Ectodermal cell (in vitro differentiated cells): ENCODE data around the gene SPEF2. TPM values are rescaled to one million over a fixed set of nuclear protein-coding genes. Genes with fewer than 3 reads are reported as not detected.

ENCODE experiments used
- H3K27ac ChIP-seq: 2 replicates; pipeline ENCODE4 v1.7.0; 2013; ENCODE audit warnings: mild to moderate bottlenecking, low read depth, low read length; ENCODE audit not compliant: insufficient read depth, poor library complexity, severe bottlenecking
- H3K27me3 ChIP-seq: 2 replicates; pipeline ENCODE4 v1.7.0; 2013; ENCODE audit warnings: mild to moderate bottlenecking, low read length; ENCODE audit not compliant: insufficient read depth, control insufficient read depth, poor library complexity, severe bottlenecking
- H3K36me3 ChIP-seq: one replicate; pipeline ENCODE4 v1.7.0; 2013; ENCODE audit warnings: low read length; ENCODE audit not compliant: control insufficient read depth, insufficient read depth
- H3K4me1 ChIP-seq: one replicate; pipeline ENCODE4 v1.7.0; 2013; ENCODE audit warnings: low read length; ENCODE audit not compliant: control insufficient read depth, insufficient read depth
- H3K4me3 ChIP-seq: 2 replicates; pipeline ENCODE4 v1.7.0; 2013; ENCODE audit warnings: low read depth, low read length, control low read depth; ENCODE audit not compliant: insufficient read depth
- H3K9me3 ChIP-seq: 2 replicates; pipeline ENCODE4 v1.7.0; 2013; ENCODE audit warnings: mild to moderate bottlenecking, low read length, moderate library complexity; ENCODE audit not compliant: control insufficient read depth
- WGBS, 2 experiments: methylation state at CpG; one replicate each; pipeline ENCODE4 v1.1.7; 2013; ENCODE audit warnings: missing lambda C conversion rate in 2 of 2; 5-methylcytosine and 5-hydroxymethylcytosine counted together
- polyA plus RNA-seq, 4 experiments: library from polyadenylated mRNA; stranded (reverse); fragments of 50-300 nt; gene quantifications; one replicate each; pipeline ENCODE4 v1.2.3, GENCODE V29; 2013

SPEF2 gene, protein sequence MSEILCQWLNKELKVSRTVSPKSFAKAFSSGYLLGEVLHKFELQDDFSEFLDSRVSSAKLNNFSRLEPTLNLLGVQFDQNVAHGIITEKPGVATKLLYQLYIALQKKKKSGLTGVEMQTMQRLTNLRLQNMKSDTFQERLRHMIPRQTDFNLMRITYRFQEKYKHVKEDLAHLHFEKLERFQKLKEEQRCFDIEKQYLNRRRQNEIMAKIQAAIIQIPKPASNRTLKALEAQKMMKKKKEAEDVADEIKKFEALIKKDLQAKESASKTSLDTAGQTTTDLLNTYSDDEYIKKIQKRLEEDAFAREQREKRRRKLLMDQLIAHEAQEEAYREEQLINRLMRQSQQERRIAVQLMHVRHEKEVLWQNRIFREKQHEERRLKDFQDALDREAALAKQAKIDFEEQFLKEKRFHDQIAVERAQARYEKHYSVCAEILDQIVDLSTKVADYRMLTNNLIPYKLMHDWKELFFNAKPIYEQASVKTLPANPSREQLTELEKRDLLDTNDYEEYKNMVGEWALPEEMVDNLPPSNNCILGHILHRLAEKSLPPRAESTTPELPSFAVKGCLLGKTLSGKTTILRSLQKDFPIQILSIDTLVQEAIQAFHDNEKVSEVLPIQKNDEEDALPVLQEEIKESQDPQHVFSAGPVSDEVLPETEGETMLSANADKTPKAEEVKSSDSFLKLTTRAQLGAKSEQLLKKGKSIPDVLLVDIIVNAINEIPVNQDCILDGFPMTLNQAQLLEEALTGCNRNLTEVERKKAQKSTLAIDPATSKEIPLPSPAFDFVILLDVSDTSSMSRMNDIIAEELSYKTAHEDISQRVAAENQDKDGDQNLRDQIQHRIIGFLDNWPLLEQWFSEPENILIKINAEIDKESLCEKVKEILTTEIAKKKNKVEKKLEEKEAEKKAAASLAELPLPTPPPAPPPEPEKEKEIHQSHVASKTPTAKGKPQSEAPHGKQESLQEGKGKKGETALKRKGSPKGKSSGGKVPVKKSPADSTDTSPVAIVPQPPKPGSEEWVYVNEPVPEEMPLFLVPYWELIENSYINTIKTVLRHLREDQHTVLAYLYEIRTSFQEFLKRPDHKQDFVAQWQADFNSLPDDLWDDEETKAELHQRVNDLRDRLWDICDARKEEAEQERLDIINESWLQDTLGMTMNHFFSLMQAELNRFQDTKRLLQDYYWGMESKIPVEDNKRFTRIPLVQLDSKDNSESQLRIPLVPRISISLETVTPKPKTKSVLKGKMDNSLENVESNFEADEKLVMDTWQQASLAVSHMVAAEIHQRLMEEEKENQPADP (N-terminal part only)
- 4.8 TPM for polyA plus RNA-seq (2013, experiment 1 of 4)
- polyA plus RNA-seq (2013, experiment 2 of 4): 4.5 TPM
- 5.4 TPM for polyA plus RNA-seq (2013, experiment 3 of 4)
- polyA plus RNA-seq (2013, experiment 4 of 4): 4.3 TPM

DNA sequence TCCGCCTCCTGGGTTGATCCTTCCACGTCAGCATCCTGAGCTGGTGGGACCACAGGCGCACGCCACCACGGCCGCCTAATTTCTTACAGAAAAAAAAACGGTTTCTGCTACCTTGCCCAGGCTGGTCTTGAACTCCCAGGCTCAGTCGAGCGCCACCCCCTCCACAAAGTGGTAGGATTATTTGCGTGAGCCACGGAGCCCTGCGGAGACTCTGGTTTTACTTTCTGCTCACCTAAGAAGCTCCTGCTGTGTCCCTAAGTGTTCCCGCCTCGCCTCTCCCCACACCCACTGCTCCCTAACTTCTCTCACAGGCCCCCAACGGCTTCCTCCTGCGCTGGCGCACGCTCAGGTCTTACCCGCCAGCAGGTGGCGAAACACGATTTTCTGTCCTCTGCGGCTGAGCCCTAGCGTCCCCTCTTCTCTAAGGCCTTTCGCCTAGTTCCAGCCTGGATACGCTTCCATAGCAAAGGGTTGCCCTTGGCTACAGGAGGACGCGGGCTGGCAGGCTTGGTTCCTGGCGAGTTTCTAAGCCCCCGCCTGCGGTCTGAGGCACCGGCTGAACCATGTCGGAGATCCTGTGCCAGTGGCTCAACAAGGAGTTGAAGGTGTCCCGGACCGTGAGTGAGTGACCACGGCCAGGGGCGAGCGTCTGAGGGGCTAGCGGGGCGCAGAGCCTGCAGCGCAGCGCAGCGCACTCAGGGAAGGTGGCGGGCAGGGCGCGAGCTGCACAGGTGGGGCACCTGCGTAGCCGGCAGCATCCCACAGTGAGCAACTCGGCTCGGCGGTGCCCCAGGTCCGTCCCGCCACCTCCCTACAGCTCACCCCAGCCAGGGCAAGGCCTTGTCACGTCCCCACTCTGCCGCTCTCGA is at the start of gene SPEF2:
TSS of gene SPEF2 (plus strand) at position 429 of the 869 bp plus-strand sequence. CDS start at position 564, 135 bp downstream.
- WGBS, 2 experiments: 4% methylated on average over 55 of the region's 55 CpGs
- Histone ChIP-seq H3K27me3 (peaks cover 25% of the 10 kb centered on the region), H3K36me3 (no peaks in the 10 kb centered on the region), H3K9me3 (no peaks in the 10 kb centered on the region), H3K4me1 (no peaks in the 10 kb centered on the region), H3K4me3 (peak within 1 kb of the TSS; percentile 81), H3K27ac (no peak within 1 kb of the TSS)

DNA sequence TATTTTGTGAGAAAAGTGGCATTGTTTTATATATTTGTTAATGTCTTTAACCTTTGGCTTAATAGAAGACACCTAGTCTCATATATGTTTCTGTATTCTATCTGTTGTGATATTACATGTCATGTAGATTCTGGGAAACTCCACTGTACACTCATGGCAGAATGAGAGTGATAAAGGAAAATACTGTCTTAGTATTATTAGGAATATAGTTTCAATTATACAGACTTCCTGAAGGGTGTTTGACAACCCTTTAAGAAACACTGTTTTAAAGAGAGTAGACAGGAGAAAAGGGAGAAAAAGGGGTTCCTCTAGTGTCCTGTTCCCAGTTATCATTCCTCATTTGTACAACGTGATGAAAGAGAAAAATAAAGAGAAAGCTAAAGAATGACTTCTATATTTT is 42.1 kb upstream of the SPEF2 start:
- no peaks in the 10 kb centered on the region for H3K9me3 ChIP-seq
- H3K27me3 ChIP-seq: no peaks in the 10 kb centered on the region
- no peaks in the 10 kb centered on the region for H3K36me3 ChIP-seq
- no peaks in the 10 kb centered on the region for H3K4me1 ChIP-seq
- H3K27ac ChIP-seq: no peak overlapping the region
- WGBS, 2 experiments: 80 to 94% methylated on average over 1 of the region's 1 CpG
- H3K4me3 ChIP-seq: no peak overlapping the region

DNA sequence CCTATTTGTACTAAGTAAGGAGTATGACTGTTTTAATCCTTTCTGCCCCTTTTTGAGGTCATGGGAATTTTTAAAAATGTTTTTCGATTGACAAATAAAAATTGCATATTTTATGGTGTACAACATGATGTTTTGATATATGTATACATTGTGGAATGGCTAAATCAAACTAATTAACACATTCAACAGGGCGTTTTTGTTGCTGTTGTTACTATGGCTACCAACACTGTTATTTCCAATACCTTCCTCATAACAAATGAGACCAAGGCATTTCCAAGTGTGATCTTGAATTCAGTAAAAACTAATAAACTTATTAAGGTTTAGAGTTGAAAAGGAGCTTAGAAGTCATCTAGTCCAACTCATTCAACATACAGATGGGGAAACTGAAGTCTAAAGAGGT is 30.2 kb upstream of the SPEF2 start:
- no peaks in the 10 kb centered on the region for H3K36me3 ChIP-seq
- H3K4me3 ChIP-seq: no peak overlapping the region
- WGBS, 2 experiments: 65 to 80% methylated on average over 1 to 2 of the region's 2 CpGs
- no peaks in the 10 kb centered on the region for H3K9me3 ChIP-seq
- H3K4me1 ChIP-seq: no peaks in the 10 kb centered on the region
- no peaks in the 10 kb centered on the region for H3K27me3 ChIP-seq
- H3K27ac ChIP-seq: no peak overlapping the region

DNA sequence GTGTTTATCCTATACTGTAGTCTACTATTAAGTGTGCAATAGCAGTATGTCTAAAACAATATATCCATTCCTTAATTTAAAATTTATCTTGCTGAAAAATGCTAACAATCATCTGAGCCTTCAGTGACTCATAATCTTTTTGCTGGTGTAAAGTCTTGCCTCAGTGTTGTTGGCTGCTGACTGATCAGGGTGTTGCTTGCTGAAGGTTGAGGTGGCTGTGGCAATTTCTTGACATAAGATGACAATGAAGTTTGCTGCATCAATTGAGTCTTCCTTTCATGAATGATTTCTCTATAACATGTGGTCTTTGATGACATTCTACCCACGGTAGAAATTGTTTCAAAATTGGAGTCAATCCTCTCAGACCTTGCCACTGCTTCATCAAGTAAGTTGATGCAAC is 24.3 kb upstream of the SPEF2 start:
- WGBS, 2 experiments: 81 to 84% methylated on average over 1 of the region's 1 CpG
- no peaks in the 10 kb centered on the region for H3K36me3 ChIP-seq
- no peak overlapping the region for H3K27ac ChIP-seq
- H3K9me3 ChIP-seq: no peaks in the 10 kb centered on the region
- no peaks in the 10 kb centered on the region for H3K4me1 ChIP-seq
- H3K4me3 ChIP-seq: no peak overlapping the region
- no peaks in the 10 kb centered on the region for H3K27me3 ChIP-seq

DNA sequence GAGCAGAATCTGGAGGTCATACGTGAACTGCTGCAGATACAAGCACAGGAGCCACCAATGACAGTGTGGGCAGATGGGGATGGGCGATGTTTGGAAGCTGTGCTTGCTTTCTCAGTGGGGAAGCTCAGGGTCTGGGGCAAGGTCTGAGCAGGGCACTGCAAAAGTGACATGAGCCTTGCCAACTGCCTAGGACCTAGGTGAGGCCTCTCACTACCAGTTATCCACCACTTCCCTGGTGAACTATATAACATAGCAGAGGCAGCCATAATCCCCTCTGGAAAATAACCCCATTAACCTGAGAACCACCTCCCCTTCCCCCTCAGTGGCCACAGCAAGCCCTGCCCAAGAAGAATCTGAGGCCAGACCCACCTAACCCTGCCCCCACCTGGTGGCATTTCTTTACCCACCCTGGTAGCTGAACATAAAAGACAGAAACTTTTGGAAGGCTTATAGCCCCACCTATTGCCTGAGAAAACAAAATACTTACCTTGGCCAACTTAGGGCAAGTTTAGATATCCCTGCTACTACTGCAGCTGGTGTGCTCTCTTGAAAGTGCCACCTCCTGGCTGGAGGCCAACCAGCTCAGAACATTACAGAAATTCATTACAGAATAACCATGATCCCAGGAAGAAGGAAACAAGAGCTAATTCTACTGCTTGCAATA is 18.8 kb upstream of the SPEF2 start:
- Histone ChIP-seq H3K4me3 (no peak overlapping the region), H3K36me3 (no peaks in the 10 kb centered on the region), H3K9me3 (no peaks in the 10 kb centered on the region), H3K27ac (no peak overlapping the region), H3K4me1 (no peaks in the 10 kb centered on the region), H3K27me3 (no peaks in the 10 kb centered on the region)
- 92 to 95% methylated on average over 2 of the region's 2 CpGs for WGBS, 2 experiments

DNA sequence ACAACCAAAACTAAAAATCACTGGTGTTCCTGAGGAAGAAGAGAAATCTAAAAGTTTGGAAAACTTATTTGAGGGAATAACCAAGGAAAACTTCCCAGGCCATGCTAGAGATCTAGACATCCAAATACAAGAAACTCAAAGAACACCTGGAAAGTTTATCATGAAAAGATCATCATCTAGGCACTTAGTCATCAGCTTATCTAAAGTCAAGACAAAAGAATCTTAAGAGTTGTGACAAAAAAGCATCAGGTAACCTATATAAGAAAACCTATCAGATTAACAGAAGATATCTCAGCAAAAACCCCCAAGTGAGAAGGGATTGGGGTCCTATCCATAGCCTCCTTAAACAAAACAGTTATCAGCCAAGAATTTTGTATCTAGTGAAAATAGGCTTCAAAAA is 17.1 kb upstream of the SPEF2 start:
- Histone ChIP-seq H3K27me3 (no peaks in the 10 kb centered on the region), H3K36me3 (no peaks in the 10 kb centered on the region), H3K4me1 (no peaks in the 10 kb centered on the region), H3K9me3 (no peaks in the 10 kb centered on the region), H3K27ac (no peak overlapping the region), H3K4me3 (no peak overlapping the region)

DNA sequence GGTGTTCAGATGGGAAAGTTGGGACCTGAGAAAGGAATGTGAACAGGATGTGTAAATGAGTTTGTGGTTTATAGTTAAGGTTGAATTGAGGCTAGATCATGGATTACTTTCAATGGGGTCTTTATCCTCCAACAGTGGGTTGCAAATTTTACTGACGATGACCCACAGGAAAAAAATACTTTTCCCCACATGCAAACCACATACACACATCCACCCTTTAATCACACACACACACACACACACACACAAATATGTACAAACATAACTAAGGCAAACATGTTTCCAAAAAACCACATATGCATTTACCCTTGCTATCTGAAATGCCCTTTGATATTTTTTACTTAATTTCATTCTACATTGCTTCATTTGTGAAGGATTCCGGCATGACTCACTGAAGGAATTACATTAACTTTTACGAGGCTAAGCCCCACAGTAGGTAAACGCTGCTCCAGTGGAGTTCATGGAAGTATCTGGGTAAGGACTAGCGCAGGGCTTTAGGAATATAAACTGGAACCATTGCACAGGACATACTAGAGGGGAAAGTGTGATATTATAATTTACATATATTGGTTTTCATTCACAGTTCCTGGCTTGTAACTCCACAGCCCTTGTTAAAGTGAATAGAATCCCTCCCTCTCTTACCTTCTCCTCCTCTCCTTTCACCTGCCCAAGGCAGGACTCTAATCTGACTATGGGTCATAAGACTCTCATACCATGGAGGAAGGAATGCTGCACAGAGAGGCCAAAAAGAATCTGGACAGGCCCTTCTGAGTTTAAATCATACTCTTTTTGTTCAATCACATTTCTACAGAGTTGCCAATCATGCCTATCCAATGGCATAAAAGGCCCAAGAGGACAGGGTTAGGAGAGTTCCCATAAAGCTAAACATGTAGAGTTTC is 8.5 kb upstream of the SPEF2 start:
- Histone ChIP-seq H3K4me3 (no peak overlapping the region), H3K36me3 (no peaks in the 10 kb centered on the region), H3K27me3 (no peaks in the 10 kb centered on the region), H3K4me1 (no peaks in the 10 kb centered on the region), H3K27ac (no peak overlapping the region), H3K9me3 (no peaks in the 10 kb centered on the region)
- WGBS, 2 experiments: 94 to 95% methylated on average over 5 of the region's 5 CpGs

DNA sequence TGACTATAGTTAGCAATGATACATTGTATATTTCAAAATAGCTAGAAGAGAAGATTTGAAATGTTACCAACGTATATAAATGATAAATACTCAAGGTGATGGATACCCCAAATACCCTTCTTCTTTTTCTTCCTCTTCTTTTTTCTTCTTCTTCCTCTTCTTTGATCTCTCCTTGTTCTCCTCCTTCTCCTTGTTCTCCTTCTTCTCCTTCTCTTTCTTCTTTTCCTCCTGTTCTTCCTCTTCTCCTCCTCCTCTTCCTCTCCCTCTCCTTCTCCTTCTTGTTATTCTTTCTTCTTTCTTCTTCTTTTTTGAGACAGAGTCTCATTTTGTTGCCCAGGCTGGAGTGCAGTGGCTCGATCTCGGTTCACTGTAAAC is 616 bp upstream of the SPEF2 start:
- Histone ChIP-seq H3K9me3 (no peaks in the 10 kb centered on the region), H3K36me3 (no peaks in the 10 kb centered on the region), H3K27ac (no peak overlapping the region), H3K4me3 (no peak overlapping the region), H3K27me3 (peaks cover 25% of the 10 kb centered on the region), H3K4me1 (no peaks in the 10 kb centered on the region)
- WGBS, 2 experiments: 54 to 55% methylated on average over 3 of the region's 3 CpGs
